ENCODE measurements around the gene GCNT2.

- TF ChIP-seq POLR2AphosphoS5 (IDR thresholded peaks at IDR 0.05; ENCODE audit: low read depth, low read length) (no peak), TAF1 (IDR thresholded peaks at IDR 0.05; ENCODE audit: borderline replicate concordance, low read depth, low read length) (no peak)
Measured at GRCh38 chr6:10585209-10585845, 64.2 kb downstream of the GCNT2 start.
